NCI-H774 (cell line): ENCODE data around the gene EZR.

ENCODE experiments used
- DNase-seq: peaks from one replicate; lab custom pipeline; 2025; lab: John Stamatoyannopoulos, UW

EZR gene

DNA sequence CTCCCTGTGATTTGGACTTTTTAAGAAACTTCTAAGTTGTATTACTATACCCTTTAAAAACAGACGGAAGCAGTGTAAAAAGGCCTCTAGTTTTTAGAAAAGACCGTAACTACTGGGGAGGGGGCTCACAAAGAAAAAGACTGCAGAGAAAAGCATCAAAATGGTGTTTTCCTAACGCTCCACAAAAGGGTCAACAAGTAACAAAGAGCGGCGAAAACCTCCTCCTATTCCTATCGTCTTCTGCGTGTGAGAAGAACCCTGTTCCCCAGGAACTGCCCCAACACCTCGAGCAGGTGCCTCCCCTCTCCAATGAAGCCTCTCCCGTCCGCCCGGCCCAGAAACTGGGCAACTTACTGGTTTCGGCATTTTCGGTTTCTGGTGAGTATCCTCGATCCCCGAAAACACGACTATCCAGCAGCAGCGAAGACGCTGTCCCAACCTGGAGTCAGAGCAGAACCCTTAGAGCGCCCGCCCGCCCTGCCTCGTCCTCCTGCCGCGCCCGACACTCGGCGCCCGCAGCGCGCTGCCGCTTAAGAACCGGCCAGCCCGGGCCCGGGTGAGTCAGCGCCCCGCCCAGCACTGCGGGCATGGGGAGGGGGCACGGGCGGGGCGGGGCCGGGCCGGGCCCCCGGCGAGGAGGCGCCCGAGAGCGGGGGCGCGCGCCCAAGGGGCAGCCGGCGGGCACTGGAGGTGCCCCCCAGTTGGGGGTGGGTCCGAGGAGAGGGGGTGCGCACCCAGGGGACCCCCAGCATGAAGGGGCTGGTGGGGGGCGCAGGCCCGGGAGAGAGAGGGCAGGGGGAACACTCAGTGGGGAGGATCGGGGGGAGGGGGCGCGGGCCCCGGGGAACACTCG lies 1.2 kb downstream of the EZR start:
- peak; percentile 86 for DNase-seq

DNA sequence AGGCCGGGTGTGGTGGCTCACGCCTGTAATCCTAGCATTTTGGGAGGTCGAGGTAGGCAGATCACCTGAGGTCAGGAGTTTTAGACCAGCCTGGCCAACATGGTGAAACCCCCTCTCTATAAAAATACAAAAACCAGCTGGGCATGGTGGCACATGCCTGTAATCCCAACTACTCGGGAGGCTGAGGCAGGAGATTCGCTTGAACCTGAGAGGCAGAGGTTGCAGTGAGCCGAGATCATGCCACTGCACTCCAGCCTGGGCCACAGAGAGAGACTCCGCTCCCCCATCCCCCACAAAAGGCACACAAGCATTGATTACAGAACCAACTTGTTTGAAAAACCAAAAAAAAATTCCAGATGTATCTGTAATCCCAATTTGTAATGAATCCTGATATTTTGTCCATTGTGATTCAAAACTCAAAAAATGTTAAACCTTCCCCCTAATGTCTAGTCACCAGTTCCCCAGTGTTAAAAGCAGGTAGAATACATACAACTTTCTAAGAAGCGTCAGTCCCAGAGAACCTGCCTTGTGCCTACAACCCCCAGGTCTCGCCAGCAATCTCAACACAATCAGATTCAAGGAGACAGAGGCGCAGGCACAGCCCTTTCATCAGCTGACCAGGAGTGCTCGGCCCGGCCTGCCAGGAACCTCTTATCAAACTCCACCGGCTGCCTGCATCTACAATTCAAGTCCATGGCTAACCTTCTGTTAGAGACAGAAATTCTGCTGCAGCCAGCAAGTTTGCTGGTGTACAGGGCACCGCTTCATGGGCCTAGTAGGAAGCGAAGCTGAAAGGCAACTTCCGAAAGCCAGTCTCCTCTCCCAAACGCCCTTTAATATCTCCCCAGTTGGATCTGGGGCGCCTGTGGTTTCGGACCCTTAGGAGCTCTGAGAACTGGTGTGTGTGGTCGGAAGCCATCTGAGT lies 2.1 kb downstream of the EZR start:
- DNase-seq: peak; percentile 29

GRCh38 chr6:158816329-158816728 lies 2.8 kb downstream of the EZR start:
- DNase-seq: no peak

- no peak for DNase-seq
Observed at GRCh38 chr6:158815907-158816306, 3.3 kb downstream of the EZR start.

DNA sequence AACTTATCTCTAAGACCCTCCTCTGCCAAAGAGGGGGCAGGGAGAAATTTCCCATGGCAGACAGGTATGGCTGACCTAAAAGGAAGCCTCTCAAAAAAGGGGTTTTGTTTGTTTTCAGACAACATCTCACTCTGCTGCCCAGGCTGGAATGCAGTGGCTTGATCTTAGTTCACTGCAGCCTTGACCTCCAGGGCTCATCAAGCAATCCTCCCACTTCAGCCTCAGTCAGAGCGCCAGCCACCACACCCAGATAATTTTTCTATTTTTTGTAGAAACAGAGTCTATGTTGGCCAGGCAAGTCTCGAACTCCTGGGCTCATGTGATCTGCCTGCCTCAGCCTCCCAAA lies 3.8 kb downstream of the EZR start:
- DNase-seq: no peak

- DNase-seq: no peak
Observed at GRCh38 chr6:158813032-158813431, 6.1 kb downstream of the EZR start.

DNA sequence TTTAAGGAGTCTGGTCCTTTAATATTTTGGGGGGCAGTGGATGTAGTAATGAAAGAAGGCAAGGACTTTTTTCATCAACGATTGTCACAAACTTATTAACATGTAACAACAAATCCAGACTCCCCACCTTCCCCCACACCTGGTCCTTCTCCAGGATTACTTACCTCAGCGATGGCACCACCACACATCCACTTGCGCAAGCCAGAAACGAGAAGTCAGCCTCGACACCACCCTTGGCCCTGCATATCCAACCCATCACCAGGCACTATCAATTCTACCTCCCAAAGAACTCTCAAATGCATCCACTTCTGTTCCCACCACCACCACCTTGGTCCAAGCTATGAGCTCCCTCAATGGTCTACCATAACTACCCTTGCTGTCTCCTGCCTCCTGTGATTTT lies 6.6 kb downstream of the EZR start:
- no peak for DNase-seq

- DNase-seq: no peak
Observed at GRCh38 chr6:158810155-158811095, 8.7 kb downstream of the EZR start.

DNA sequence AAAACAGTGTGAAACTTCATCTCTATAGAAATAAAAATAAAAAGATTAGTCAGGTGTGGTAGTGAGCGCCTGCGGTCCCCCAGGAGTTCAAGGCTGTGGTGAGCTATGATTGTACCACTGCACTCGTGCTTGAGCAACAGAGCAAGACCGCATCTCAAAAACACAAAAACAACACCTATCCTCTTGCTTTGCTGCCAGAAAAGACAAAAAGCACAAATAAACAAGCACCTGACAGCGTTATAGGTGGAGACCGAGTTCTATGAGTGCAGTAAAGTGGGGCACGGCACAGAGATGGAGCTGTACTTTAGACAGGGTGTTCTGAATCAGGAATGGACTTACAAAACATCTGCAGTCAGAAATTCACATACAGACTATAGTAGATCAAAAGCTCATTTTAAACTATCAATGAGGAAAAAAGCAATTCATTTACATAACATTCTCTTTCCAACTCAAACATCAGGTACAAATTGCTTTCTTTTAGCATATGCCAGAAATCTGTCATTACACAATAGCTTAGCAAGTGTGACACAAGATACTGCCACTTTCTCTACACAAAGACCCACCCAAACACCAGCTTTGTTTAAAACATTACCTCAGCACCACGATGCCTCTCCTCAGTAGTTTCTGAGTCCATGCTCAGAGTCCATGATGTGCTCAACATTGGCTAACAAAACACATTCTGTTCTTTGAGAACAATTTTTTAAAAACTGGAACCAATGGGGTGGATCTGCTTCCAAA lies 10.1 kb downstream of the EZR start:
- peak; percentile 18 for DNase-seq

GRCh38 chr6:158808442-158808833 lies 10.7 kb downstream of the EZR start:
- DNase-seq: no peak

DNA sequence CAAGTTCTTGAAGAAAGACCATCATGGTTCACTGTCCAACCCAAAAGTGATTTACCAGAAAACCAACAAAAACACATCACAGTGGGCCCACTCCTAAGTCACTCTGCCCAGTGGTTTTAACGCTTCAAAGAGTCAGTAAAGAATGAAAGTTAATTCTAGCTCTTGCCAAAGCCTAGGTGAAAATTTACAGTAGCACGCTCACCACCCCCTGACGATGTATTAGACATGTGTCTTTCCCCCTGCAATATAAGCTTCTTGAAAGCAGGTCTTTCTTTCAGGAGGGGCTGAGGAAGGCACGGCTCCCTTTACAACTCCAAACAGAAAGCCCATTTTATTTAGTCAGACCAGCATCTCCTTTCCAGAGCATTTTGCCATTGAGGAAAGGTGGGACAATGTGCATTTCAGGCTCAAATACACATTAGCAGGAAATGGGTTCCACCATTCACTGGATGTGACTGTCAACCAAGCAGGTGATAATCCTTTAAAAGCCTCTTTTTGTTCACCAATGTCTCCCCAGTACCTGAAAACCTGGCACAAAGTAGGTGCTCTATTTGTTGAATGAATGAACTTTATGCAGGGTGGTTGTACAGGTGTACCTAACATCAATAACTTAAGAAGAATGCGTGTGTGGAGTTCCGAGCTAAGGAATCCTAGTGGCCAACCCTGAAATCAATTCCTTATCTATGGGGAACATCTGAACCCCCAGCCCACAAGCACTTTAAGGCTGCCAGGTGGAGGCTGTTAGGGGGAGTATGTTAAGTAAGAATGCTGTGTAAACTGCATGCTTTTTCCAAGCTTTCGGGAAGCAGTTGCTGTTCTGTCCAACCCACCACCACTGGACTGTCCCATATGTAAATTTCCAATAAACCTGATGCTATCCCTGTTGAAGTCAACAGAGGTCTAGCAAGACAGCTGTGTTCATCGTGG lies 11.4 kb downstream of the EZR start:
- no peak for DNase-seq

- DNase-seq: no peak
Observed at GRCh38 chr6:158805698-158806377, 13.3 kb downstream of the EZR start.

GRCh38 chr6:158804207-158804606 lies 15.0 kb downstream of the EZR start:
- no peak for DNase-seq

DNA sequence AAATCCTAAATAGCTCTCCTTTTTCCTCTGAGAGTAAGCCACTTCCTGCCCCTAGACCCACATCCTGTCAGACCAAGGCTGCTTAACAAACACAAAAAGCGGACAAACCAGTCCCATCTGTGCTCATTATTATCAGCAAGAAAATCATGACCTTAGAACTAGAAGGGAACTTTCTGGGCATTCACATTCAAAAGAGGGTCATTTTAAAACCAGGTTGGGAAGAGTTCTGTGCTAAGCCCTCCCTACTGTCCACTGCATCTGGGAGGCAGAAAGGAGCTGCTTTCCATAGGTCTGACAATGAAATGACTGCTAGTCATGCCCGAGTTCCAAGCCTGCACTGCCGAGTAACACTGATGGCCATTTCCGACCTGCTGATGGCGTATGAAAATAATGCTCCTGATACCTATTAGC lies 15.4 kb downstream of the EZR start:
- DNase-seq: peak; percentile 32

DNA sequence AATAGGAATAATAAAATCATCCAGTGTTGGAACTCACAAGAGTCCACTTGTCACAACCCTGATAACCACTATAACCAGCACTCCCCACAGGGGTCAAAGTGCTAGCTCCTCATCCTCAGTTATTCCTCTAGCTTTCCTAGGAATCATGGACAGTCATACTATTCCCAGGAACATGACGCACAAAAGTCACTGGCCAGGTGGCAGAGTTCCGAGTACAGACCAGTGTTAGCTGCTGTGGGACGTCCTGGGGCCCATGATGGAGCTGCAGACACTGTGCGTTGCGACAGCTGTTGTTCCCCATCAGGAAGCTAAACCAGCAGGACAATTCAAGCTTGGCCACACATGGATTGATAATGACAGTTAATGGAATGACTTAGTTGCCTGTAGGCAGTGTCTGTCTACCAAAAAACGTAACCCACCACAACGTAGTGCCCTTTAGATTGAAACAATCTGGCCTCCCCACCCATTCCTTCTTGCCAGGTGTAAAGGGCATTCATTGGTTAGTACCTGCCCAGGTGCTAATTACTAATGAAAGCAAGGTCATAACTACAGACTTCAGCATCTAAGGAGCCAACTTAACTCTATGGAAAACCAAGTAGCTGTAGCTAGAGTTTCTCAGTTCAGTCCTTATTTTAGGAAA lies 17.4 kb downstream of the EZR start:
- no peak for DNase-seq

GRCh38 chr6:158799051-158799792 lies 19.9 kb downstream of the EZR start:
- peak; percentile 44 for DNase-seq

GRCh38 chr6:158798311-158798710 lies 20.9 kb downstream of the EZR start:
- no peak for DNase-seq
